ENCODE data around the gene ZXDA. TPM values are rescaled to one million over a fixed set of nuclear protein-coding genes. Genes with fewer than 3 reads are reported as not detected.

The ZXDA gene
- polyA plus RNA-seq, 1 donor (not counting 4 experiments of a cell fraction or from before 2014, with no cell fraction given): 1.2 TPM

DNA sequence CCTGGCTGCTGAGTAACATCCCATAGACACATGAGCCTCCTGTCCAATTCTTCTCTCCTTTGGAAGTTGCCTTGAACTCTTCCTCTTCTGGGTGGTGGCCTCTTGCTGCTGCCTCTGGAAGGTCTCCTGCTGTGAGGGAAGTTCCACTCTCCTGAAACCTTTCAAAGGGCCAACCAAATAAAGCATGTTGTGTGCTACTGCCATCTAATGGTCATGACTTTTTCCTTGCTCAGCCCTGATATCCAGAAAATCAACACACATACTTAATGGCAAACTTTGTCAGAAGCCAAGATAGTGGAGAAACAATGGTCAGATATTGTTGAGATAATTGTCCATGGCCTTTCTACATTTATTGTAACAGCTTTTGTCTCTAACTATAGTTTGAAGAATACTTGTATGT lies 19.1 kb upstream of the ZXDA start:
- Histone ChIP-seq H4K20me1 (ENCODE audit: control insufficient read depth, extremely low read depth, insufficient read depth, low read length) (no peaks in the 10 kb centered on the region), H3K9me3 (ENCODE audit: control insufficient read depth, low read depth, low read length) (no peaks in the 10 kb centered on the region), H3K27ac (ENCODE audit: control insufficient read depth, insufficient read depth, low read length) (no peak overlapping the region), H3K4me1 (ENCODE audit: control insufficient read depth, extremely low read depth, insufficient read depth, low read length) (no peaks in the 10 kb centered on the region), H3K9me1 (ENCODE audit: control insufficient read depth, extremely low read depth, insufficient read depth, low read length) (no peaks in the 10 kb centered on the region), H3K9ac (ENCODE audit: control insufficient read depth, extremely low read depth, insufficient read depth, low read length) (no peak overlapping the region), H3K36me3 (ENCODE audit: control insufficient read depth in 2 of 2, extremely low read depth in 1 of 2, insufficient read depth in 2 of 2, low read length in 2 of 2) (no peaks in the 10 kb centered on the region), H3K79me2 (ENCODE audit: control insufficient read depth, insufficient read depth, low read length) (no peaks in the 10 kb centered on the region), H2AFZ (ENCODE audit: control insufficient read depth, low read length) (no peak overlapping the region), H3K4me2 (ENCODE audit: control insufficient read depth, extremely low read depth, insufficient read depth, low read depth, low read length) (no peak overlapping the region), H3K27me3 (ENCODE audit: control insufficient read depth, extremely low read depth, insufficient read depth, low read length) (no peaks in the 10 kb centered on the region), H3K4me3 (ENCODE audit: control insufficient read depth in 2 of 3, extremely low read depth in 1 of 3, insufficient read depth in 2 of 3, low read depth in 1 of 3, low read length in 3 of 3) (no peak overlapping the region)
- DNase-seq (ENCODE audit: low read depth, low spot score) (no peak), FAIRE-seq (no peak)
- dilution Hi-C loops (cut with MboI; ENCODE audit: extremely low pct_ligation_motif_present, low sequenced_read_pairs): no loop called here
- TF ChIP-seq CTCF (optimal IDR thresholded peaks at IDR 0.05 in 1 of 3, IDR thresholded peaks at IDR 0.05 in 1 of 3, conservative IDR thresholded peaks at IDR 0.05 in 1 of 3; ENCODE audit: extremely low read depth in 1 of 3, insufficient read depth in 2 of 3, low read length in 3 of 3) (peak; percentile 19 to 51 (median 24)), EZH2 (IDR thresholded peaks at IDR 0.05; ENCODE audit: low read length) (no peak)

- no peak for DNase-seq (ENCODE audit: low read depth, low spot score)
- Histone ChIP-seq H3K27ac (ENCODE audit: control insufficient read depth, insufficient read depth, low read length) (no peak overlapping the region), H3K9me1 (ENCODE audit: control insufficient read depth, extremely low read depth, insufficient read depth, low read length) (no peaks in the 10 kb centered on the region), H3K36me3 (ENCODE audit: control insufficient read depth in 2 of 2, extremely low read depth in 1 of 2, insufficient read depth in 2 of 2, low read length in 2 of 2) (no peaks in the 10 kb centered on the region), H3K79me2 (ENCODE audit: control insufficient read depth, insufficient read depth, low read length) (no peaks in the 10 kb centered on the region), H4K20me1 (ENCODE audit: control insufficient read depth, extremely low read depth, insufficient read depth, low read length) (no peaks in the 10 kb centered on the region), H3K4me1 (ENCODE audit: control insufficient read depth, extremely low read depth, insufficient read depth, low read length) (no peaks in the 10 kb centered on the region), H3K4me2 (ENCODE audit: control insufficient read depth, extremely low read depth, insufficient read depth, low read depth, low read length) (no peak overlapping the region), H3K9me3 (ENCODE audit: control insufficient read depth, low read depth, low read length) (no peaks in the 10 kb centered on the region), H3K27me3 (ENCODE audit: control insufficient read depth, extremely low read depth, insufficient read depth, low read length) (no peaks in the 10 kb centered on the region), H2AFZ (ENCODE audit: control insufficient read depth, low read length) (no peak overlapping the region), H3K4me3 (ENCODE audit: control insufficient read depth in 2 of 3, extremely low read depth in 1 of 3, insufficient read depth in 2 of 3, low read depth in 1 of 3, low read length in 3 of 3) (no peak overlapping the region), H3K9ac (ENCODE audit: control insufficient read depth, extremely low read depth, insufficient read depth, low read length) (no peak overlapping the region)
- dilution Hi-C loops (cut with MboI; ENCODE audit: extremely low pct_ligation_motif_present, low sequenced_read_pairs): no loop called here
- TF ChIP-seq EZH2 (IDR thresholded peaks at IDR 0.05; ENCODE audit: low read length): no peak
- no peak for TF ChIP-seq CTCF (optimal IDR thresholded peaks at IDR 0.05 in 1 of 3, IDR thresholded peaks at IDR 0.05 in 1 of 3, conservative IDR thresholded peaks at IDR 0.05 in 1 of 3; ENCODE audit: extremely low read depth in 1 of 3, insufficient read depth in 2 of 3, low read length in 3 of 3)
- no peak for FAIRE-seq
These were observed 15.5 kb upstream of the ZXDA start for GRCh38 chrX:57925806-57926205.
